GM12878 (cell line): Measurements from ENCODE around the gene ZMYM5.

Source experiments
- CTCF ChIP-seq, 3 experiments: IDR thresholded peaks in 2 of 3; conservative IDR thresholded peaks in 1 of 3; 2 replicates each; pipeline ENCODE4 v1.5.1; 2011; ENCODE audit warnings: low read depth in 3 of 3, low read length in 3 of 3, mild to moderate bottlenecking in 3 of 3, control low read depth in 2 of 3, moderate library complexity in 2 of 3, inconsistent platforms in 1 of 3, mixed read lengths in 1 of 3; ENCODE audit not compliant: control insufficient read depth in 2 of 3, insufficient read depth in 1 of 3; ENCODE audit errors: extremely low read depth in 1 of 3
- ESRRA ChIP-seq: IDR thresholded peaks from 2 replicates; pipeline ENCODE4 v1.6.1; 2012; ENCODE audit warnings: mild to moderate bottlenecking, low read length, improper control_type of control experiment
- FOXM1 ChIP-seq: IDR thresholded peaks from 2 replicates; pipeline ENCODE4 v1.6.1; 2012; ENCODE audit warnings: low read depth, mild to moderate bottlenecking, inconsistent platforms, low read length, moderate library complexity
- MYC ChIP-seq: IDR thresholded peaks from 2 replicates; pipeline ENCODE4 v1.6.1; 2011; ENCODE audit warnings: mild to moderate bottlenecking, low read length, moderate library complexity, inconsistent platforms; ENCODE audit not compliant: insufficient read depth, insufficient replicate concordance, insufficient read length, severe bottlenecking
- SP1 ChIP-seq: IDR thresholded peaks from one replicate; pipeline ENCODE4 v1.6.1; 2011; ENCODE audit warnings: low read depth, low read length
- YBX1 ChIP-seq: fragments of 450-650 bp; IDR thresholded peaks from 2 replicates; pipeline ENCODE4 v1.6.1; 2016; ENCODE audit warnings: antibody characterized with exemption
- ZBTB33 ChIP-seq: fragments of 450-650 bp; IDR thresholded peaks from 2 replicates; pipeline ENCODE4 v1.6.1; 2017; ENCODE audit warnings: mild to moderate bottlenecking
- TF ChIP-seq, protein P1 (sequence below): fragments of 450-650 bp; IDR thresholded peaks from 2 replicates; pipeline ENCODE4 v1.6.1; 2014; ENCODE audit warnings: mild to moderate bottlenecking

DNA sequence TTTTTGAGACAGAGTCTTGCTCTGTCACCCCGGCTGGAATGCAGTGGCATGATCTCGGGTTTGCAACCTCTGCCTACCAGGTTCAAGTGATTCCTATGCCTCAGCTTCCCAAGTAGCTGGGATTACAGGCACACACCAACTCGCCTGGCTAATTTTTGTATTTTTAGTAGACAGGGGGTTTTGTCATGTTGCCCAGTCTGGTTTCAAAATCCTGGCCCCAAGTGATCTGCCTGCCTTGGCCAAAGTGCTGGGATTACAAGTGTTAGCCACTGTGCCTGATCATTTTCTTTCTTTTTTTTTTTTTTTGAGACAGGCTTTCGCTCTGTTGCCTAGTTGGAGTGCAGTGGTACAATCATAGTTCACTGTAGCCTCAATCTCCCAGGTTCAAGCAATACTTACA is 28.7 kb downstream of the ZMYM5 start:
- no peak for TF ChIP-seq CTCF (IDR thresholded peaks at IDR 0.05 in 2 of 3, conservative IDR thresholded peaks at IDR 0.05 in 1 of 3; ENCODE audit: control insufficient read depth in 2 of 3, extremely low read depth in 1 of 3, insufficient read depth in 1 of 3, low read depth in 3 of 3, low read length in 3 of 3)
- no peak for TF ChIP-seq FOXM1
- no peak for TF ChIP-seq SP1
- TF ChIP-seq ZBTB33 = no peak
- TF ChIP-seq, protein P1, sequence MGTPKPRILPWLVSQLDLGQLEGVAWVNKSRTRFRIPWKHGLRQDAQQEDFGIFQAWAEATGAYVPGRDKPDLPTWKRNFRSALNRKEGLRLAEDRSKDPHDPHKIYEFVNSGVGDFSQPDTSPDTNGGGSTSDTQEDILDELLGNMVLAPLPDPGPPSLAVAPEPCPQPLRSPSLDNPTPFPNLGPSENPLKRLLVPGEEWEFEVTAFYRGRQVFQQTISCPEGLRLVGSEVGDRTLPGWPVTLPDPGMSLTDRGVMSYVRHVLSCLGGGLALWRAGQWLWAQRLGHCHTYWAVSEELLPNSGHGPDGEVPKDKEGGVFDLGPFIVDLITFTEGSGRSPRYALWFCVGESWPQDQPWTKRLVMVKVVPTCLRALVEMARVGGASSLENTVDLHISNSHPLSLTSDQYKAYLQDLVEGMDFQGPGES = no peak
- TF ChIP-seq ESRRA = no peak
- no peak for TF ChIP-seq MYC
- no peak for TF ChIP-seq YBX1
